NCI-H526 treated with DMSO at 0.1 percent for 48 hours (cell line): ENCODE data around the gene GEMIN5.
"Not testable (repeated sequence)": the region's sequence is repeated elsewhere in the genome, so short reads cannot be mapped to it uniquely, and the experiment has no call there.

Source experiments
- DNase-seq: peaks from one replicate; lab custom pipeline; 2025; lab: John Stamatoyannopoulos, UW

GEMIN5 gene

GRCh38 chr5:154940772-154941620 is 3.0 kb upstream of the GEMIN5 start, which contains the start of gene MRPL22:
Gene MRPL22 (plus strand): TSS chr5:154941073. CDS start chr5:154941111, 38 bp downstream.
- peak; percentile 89 for DNase-seq

DNA sequence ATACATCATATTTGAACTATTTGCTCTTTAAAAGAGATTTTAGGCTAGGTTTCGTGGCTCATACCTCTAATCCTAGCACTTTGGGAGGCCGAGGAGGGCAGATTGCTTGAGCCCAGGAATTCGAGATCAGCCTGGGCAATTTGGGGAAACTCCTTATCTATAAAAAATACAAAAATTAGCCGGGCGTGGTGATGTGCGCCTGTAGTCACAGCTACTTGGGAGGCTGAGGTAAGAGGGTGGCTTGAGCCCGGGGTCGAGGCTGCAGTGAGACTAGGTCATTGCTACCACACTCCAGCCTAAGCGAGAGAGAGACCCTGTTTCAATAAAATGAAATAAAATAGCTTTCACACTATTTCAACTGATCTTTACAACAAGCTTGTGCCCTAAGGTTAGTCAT is 2.4 kb upstream of the GEMIN5 start:
- DNase-seq: no peak

GRCh38 chr5:154939387-154939786 is 1.4 kb upstream of the GEMIN5 start:
- DNase-seq: not testable (repeated sequence)

- DNase-seq: no peak
Observed at GRCh38 chr5:154937186-154937717, 759 bp downstream of the GEMIN5 start.

DNA sequence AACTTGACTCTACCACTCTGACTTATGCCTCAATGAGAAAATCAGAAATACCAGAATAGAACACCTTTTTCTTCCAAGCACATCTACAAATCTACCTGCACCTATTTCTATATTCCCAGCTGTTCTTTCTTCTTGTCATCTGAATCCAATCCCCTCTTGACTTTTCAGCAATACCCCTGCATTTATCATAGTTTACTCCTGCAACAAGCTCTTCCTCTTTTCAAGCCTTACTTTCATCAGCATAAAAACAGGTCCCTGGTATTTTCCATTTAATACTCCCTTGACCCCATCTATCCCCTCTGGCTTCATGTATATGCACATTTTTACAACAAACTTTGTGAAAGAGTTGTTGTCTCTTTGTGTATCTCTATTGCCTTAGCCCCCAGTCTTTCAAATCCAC is 3.1 kb downstream of the GEMIN5 start:
- DNase-seq: no peak

DNA sequence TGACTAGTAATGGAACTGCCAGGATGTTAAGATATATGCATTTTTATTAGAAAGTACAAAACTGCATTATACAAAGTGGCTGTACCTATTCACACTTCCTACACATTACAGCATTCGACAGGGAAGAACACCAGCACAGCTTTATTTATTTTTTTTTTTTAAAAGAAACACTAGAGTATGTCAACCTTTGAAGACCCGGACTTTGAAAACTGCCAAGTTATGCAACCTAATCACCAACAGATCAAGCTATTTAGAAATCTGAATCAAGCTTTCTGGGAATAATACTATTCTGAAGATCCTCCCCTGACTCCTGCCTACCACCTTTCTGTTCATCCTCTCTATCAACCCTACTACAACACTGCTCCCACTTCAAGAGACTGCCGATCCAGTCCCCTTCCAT is 4.5 kb downstream of the GEMIN5 start:
- no peak for DNase-seq

- no peak for DNase-seq
Observed at GRCh38 chr5:154923441-154924430, 14.3 kb downstream of the GEMIN5 start.

DNA sequence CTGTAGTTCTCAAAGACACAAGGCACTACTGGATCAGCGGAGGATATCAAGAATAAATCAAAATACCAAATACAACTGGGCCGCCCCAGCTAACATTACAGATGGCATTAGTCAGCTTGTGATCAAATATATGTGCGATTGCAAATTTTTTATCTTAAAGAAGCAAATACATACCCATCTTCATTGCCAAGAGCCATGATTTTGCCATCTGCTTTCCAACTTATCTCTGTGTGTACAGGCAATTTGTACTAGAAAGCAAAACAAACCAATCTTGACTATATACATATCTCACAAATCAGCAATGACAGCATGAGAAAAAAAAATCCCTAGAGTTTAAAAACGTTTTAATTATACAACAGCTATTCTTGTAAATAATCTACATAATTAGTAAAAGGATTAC is 20.3 kb downstream of the GEMIN5 start:
- no peak for DNase-seq

DNA sequence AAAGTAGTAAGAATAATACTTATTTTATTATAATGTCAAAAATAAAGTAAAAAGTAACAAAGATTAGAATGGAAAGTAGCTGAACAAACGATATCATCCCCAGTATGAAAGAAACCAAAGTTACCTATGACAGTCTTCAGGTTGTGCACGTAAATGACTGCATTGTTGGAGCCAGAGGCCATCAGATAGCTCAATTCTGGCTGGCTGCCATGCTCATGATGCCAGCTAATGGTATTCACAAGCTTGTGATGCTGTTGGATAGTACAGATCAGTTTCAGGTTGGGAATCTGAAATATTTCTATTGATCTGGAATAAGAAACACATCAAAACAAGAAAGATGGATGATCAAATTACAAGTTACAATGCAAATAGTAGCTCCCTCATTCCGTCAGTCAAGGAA is 21.1 kb downstream of the GEMIN5 start:
- DNase-seq: no peak

DNA sequence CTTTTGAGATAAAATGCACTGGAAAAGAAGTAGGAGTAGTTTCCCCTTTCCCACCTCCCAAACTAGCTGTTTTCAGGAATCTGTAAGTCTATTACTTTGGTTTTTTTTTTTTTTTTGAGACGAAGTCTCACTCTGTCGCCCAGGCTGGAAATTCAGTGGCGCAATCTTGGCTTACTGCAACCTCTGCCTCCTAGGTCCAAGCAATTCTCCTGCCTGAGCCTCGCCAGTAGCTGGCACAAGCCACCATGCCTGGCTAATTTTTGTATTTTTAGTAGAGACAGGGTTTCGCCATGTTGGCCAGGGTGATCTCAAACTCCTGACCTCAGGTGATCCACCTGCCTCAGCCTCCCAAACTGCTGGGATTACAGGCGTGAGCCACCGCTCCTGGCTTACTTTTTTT is 32.4 kb downstream of the GEMIN5 start:
- DNase-seq: not testable (repeated sequence)

GRCh38 chr5:154901913-154902312 is 36.1 kb downstream of the GEMIN5 start:
- DNase-seq: no peak

DNA sequence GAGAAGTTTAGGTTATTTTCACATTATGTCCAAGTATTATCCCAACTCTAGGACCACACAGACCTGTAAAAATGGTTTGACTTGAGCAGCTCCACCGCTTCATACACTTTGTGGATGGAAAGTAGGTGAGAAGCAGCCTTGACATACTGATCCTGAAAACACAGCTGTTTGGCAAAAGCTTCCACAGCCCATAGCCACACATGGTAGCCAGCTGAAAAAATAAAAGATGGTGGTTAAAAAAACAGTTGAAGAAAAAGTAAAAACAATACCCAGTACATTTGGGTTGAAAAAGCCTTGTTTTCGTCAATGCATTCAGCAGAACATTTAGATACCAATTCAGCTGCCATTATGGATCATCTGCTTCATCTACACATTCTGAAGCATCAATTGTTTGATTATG is 36.7 kb downstream of the GEMIN5 start:
- no peak for DNase-seq

DNA sequence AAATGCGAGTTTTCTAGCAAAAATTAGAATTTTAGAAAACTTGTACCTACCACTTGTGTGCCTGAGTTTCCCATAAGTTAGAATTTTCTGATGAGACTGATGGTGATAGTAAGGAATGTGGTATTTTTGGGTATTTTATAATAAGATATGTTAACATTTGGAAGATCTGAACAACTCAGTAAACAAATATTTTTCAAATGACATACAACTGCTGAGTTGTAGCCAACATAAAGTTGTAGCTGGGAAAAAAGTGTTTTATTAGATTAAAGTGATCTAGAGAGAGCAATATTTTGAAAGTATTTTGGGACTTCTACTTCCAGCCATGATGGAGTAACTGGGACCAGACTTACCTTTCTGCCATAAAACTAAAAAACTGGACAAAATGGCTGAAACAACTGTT is 37.9 kb downstream of the GEMIN5 start:
- DNase-seq: no peak

- no peak for DNase-seq
Observed at GRCh38 chr5:154899151-154899816, 38.7 kb downstream of the GEMIN5 start.

DNA sequence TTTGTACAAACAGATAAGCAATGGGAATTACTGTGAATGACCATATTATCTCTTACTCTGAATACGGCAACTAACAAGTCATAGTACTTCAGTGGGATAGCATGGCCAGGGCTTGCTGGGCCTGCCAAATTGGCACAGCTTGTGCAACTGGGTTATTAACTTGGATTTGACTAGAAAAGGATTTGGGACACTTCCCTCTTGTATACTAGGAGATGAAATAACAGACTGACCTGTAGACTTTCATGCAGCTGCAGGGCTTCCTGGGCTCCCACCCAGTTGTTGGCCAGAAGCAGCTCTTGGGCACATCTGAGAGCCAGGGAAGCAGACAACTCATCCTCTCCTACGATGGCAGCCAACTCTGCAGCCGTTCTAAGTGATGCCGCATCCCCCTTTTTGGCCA is 39.8 kb downstream of the GEMIN5 start:
- no peak for DNase-seq

DNA sequence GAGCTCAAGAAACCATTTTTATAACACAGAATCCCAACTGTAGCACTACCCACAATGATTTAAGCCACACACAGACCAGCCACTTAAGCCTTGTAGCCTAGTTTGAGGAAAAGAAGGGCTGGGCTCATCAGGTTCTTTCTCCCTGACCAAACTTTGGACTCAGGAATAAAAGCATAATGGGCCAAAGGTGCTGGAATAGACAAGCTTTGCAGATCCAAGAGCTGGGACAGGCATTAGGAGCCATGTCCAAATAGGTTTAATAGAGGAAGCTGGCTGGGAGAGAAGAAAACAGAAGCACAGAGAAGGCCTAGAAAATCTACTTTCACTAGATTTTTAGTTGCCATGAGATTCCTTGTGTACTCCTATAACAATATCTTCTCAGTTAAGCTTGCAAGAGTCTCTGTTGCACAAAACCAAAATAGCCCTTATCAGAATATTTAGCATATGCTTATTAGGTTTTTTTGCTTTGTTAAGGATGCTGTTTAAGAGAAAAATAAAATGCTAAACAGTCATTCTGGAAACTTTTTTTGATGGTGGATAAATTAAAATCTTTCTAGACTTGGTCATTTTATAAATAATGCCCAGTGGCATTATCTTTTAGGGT is 41.3 kb downstream of the GEMIN5 start:
- DNase-seq: no peak

GRCh38 chr5:154895606-154896561 is 42.1 kb downstream of the GEMIN5 start:
- no peak for DNase-seq

DNA sequence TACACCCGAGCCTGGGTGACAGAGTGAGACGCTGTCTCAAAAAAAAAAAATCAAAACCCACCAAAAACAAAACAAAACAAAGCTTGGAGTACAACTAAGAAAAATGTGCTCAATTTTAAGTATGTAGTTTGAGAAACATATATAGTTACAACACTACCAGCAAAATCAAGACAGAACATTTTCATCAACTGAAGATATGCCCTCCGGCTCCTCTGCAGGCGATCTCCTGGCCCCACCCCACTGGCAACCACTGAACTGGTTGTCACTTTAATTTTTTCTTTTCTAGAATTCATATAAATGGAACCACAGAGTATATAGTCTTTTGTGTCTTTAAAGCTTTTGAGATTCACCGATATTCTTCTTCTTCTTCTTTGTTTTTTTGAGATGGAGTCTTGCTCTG is 44.6 kb downstream of the GEMIN5 start:
- no peak for DNase-seq

- no peak for DNase-seq
Observed at GRCh38 chr5:154892369-154892771, 45.6 kb downstream of the GEMIN5 start.

DNA sequence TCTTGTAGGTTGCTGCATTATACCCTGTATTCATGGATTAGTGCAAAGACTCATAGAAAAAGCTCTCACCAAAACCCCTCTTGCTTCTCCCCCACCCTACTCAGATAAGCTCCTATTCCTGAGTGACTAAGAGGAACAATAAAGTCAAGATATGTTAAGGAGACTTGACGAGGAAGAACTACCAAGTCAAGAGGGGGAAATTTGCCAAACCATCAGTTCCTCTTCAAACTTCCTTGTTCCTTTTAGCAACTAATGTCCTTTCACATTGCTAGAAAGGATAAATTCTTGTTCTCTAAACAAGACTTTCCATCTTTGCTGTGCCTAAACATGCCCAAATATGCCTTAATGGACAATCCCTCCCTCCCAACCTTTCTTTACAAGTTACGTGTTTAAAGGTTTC is 52.6 kb downstream of the GEMIN5 start:
- DNase-seq: no peak
